ENCODE measurements around the gene ZKSCAN8. TPM values are rescaled to one million over a fixed set of nuclear protein-coding genes. Genes with fewer than 3 reads are reported as not detected.

ZKSCAN8 gene
- total RNA-seq, 1 donor from 2014 or later: 25.1 TPM

DNA sequence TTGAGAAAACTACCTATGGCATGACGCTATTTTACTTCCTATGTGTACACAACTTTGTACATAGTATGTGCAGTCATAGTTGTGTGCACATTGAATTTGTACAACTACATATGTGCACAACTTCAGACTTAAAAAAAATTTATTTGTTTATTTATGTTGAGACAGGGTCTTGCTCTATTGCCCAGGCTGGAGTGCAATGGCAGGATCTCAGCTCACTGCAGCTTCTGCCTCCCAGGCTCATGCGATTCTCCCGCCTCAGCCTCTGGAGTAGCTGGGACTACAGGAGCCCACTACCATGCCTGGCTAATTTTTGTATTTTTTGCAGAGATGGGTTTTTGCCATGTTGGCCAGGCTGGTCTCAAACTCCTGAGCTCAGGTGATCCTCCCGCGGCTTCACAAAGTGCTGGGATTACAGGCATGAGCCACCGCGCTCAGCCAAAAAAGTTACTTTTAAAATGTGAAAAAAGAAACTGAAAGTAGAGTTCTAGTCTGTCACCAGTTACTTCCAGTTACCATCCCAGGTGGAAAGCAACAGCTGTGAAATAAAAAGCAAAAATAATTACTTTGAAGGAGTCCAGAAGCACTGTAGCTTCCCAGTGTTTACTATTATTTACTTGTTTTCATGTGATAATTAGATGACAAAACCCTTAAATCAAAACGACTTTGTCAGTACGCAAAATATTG, 1.7 kb upstream of the ZKSCAN8 start:
- peak overlapping the region; percentile 58 for H3K4me3 Mint-ChIP-seq (ENCODE audit: unreplicated experiment)

DNA sequence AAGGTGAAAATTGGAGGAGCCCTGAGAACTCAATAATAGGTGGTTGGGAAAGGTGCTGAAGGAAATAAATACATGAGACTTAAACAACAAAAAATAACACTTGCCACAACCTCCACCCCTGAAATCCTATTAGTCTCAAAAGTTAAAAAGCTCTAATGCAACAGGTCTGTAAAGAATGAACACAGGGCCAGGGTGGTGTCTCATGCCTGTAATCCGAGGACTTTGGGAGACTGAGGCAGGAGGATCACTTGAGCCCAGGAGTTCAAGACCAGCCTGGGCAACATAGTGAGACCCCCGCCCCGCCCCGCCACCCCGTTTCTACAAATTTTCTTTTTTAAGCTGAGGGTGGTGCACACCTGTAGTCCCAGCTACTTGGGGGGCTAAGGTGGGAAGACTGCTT, 1.1 kb upstream of the ZKSCAN8 start:
- no peaks in the 10 kb centered on the region for H3K9me3 ChIP-seq (ENCODE audit: insufficient read depth, low read depth, low read length)
- FAIRE-seq (no peak), DNase-seq (ENCODE audit: low read depth) (no peak)
- no peak overlapping the region for H3K27ac Mint-ChIP-seq (ENCODE audit: unreplicated experiment)
- peak overlapping the region; percentile 58 for H3K4me3 Mint-ChIP-seq (ENCODE audit: unreplicated experiment)
- H3K9ac ChIP-seq (ENCODE audit: low read length): no peak overlapping the region
- peaks cover 23% of the 10 kb centered on the region for H3K4me1 Mint-ChIP-seq (ENCODE audit: low read depth, unreplicated experiment)
- no peak for TF ChIP-seq EZH2 (IDR thresholded peaks at IDR 0.05; ENCODE audit: insufficient read depth, low read length)
- TF ChIP-seq, protein P1, sequence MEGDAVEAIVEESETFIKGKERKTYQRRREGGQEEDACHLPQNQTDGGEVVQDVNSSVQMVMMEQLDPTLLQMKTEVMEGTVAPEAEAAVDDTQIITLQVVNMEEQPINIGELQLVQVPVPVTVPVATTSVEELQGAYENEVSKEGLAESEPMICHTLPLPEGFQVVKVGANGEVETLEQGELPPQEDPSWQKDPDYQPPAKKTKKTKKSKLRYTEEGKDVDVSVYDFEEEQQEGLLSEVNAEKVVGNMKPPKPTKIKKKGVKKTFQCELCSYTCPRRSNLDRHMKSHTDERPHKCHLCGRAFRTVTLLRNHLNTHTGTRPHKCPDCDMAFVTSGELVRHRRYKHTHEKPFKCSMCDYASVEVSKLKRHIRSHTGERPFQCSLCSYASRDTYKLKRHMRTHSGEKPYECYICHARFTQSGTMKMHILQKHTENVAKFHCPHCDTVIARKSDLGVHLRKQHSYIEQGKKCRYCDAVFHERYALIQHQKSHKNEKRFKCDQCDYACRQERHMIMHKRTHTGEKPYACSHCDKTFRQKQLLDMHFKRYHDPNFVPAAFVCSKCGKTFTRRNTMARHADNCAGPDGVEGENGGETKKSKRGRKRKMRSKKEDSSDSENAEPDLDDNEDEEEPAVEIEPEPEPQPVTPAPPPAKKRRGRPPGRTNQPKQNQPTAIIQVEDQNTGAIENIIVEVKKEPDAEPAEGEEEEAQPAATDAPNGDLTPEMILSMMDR (IDR thresholded peaks at IDR 0.05; ENCODE audit: insufficient read depth, low read depth, low read length): no peak
- no peak overlapping the region for H3K27ac ChIP-seq (ENCODE audit: low read depth, low read length)
- H3K36me3 ChIP-seq (ENCODE audit: insufficient read depth, low read length): peaks cover 9% of the 10 kb centered on the region
- no peaks in the 10 kb centered on the region for H3K27me3 ChIP-seq (ENCODE audit: insufficient read depth, low read length)
- peaks cover 5% of the 10 kb centered on the region for H3K4me1 ChIP-seq (ENCODE audit: insufficient read depth, low read length)
- H3K36me3 Mint-ChIP-seq (ENCODE audit: low read depth, unreplicated experiment): no peaks in the 10 kb centered on the region
- no peaks in the 10 kb centered on the region for H3K9me3 Mint-ChIP-seq (ENCODE audit: unreplicated experiment)
- H3K4me2 ChIP-seq (ENCODE audit: low read length): no peak overlapping the region
- no peak overlapping the region for H3K4me3 ChIP-seq (ENCODE audit: insufficient read depth, low read depth, low read length)
- H3K79me2 ChIP-seq (ENCODE audit: insufficient read depth, low read length): peaks cover 46% of the 10 kb centered on the region
- H4K20me1 ChIP-seq (ENCODE audit: insufficient read depth, low read length): peaks cover 9% of the 10 kb centered on the region
- no peak overlapping the region for H2AFZ ChIP-seq (ENCODE audit: low read depth, low read length)
- H3K27me3 Mint-ChIP-seq (ENCODE audit: low read depth, unreplicated experiment): no peaks in the 10 kb centered on the region

More for the DNA sequence above, 1.7 kb upstream of the ZKSCAN8 start:
- no peaks in the 10 kb centered on the region for H3K27me3 ChIP-seq (ENCODE audit: insufficient read depth, low read length)
- Mint-ChIP-seq H3K27me3 (ENCODE audit: low read depth, unreplicated experiment) (no peaks in the 10 kb centered on the region), H3K4me1 (ENCODE audit: low read depth, unreplicated experiment) (peaks cover 21% of the 10 kb centered on the region), H3K9me3 (ENCODE audit: unreplicated experiment) (no peaks in the 10 kb centered on the region), H3K27ac (ENCODE audit: unreplicated experiment) (no peak overlapping the region), H3K36me3 (ENCODE audit: low read depth, unreplicated experiment) (no peaks in the 10 kb centered on the region)
- H3K9ac ChIP-seq (ENCODE audit: low read length): no peak overlapping the region
- no peak for TF ChIP-seq EZH2 (IDR thresholded peaks at IDR 0.05; ENCODE audit: insufficient read depth, low read length)
- FAIRE-seq: no peak
- DNase-seq (ENCODE audit: low read depth): no peak
- H4K20me1 ChIP-seq (ENCODE audit: insufficient read depth, low read length): peaks cover 6% of the 10 kb centered on the region
- peaks cover 7% of the 10 kb centered on the region for H3K36me3 ChIP-seq (ENCODE audit: insufficient read depth, low read length)
- peaks cover 46% of the 10 kb centered on the region for H3K79me2 ChIP-seq (ENCODE audit: insufficient read depth, low read length)
- H3K4me2 ChIP-seq (ENCODE audit: low read length): no peak overlapping the region
- no peak overlapping the region for H2AFZ ChIP-seq (ENCODE audit: low read depth, low read length)
- H3K4me1 ChIP-seq (ENCODE audit: insufficient read depth, low read length): peaks cover 5% of the 10 kb centered on the region
- no peak overlapping the region for H3K4me3 ChIP-seq (ENCODE audit: insufficient read depth, low read depth, low read length)
- H3K9me3 ChIP-seq (ENCODE audit: insufficient read depth, low read depth, low read length): no peaks in the 10 kb centered on the region
- no peak overlapping the region for H3K27ac ChIP-seq (ENCODE audit: low read depth, low read length)

DNA sequence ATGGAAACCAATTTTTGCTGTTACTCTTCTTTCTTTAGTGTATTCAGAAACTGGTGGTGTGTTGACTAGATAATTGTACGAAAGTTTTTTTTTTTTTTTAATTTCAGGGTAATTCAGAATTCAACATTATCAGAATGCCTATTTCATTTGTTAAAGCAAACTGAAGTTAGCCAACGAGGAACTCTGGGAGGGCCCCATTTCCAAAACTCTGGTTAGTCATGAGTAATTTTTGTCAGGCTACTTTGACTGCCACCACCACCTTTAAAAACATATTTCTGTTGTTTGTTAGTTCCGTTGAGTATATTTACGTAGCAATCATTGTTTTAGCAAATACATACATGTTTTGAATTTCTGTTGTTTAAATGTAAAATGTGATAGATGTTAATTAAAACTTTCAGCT, 763 bp downstream of the ZKSCAN8 start:
- Histone ChIP-seq H3K27ac (ENCODE audit: low read depth, low read length) (peak overlapping the region; percentile 79), H3K79me2 (ENCODE audit: insufficient read depth, low read length) (peaks cover 52% of the 10 kb centered on the region), H3K27me3 (ENCODE audit: insufficient read depth, low read length) (no peaks in the 10 kb centered on the region), H3K9me3 (ENCODE audit: insufficient read depth, low read depth, low read length) (no peaks in the 10 kb centered on the region), H3K4me1 (ENCODE audit: insufficient read depth, low read length) (peaks cover 4% of the 10 kb centered on the region), H4K20me1 (ENCODE audit: insufficient read depth, low read length) (peaks cover 13% of the 10 kb centered on the region), H3K4me3 (ENCODE audit: insufficient read depth, low read depth, low read length) (peak overlapping the region; percentile 89), H3K9ac (ENCODE audit: low read length) (peak overlapping the region; percentile 95), H3K4me2 (ENCODE audit: low read length) (peak overlapping the region; percentile 91), H2AFZ (ENCODE audit: low read depth, low read length) (no peak overlapping the region), H3K36me3 (ENCODE audit: insufficient read depth, low read length) (peaks cover 13% of the 10 kb centered on the region)
- H3K9me3 Mint-ChIP-seq (ENCODE audit: unreplicated experiment): no peaks in the 10 kb centered on the region
- peak; percentile 11 for DNase-seq (ENCODE audit: low read depth)
- TF ChIP-seq EZH2 (IDR thresholded peaks at IDR 0.05; ENCODE audit: insufficient read depth, low read length): no peak
- TF ChIP-seq, protein P1 (IDR thresholded peaks at IDR 0.05; ENCODE audit: insufficient read depth, low read depth, low read length): no peak
- peaks cover 22% of the 10 kb centered on the region for H3K4me1 Mint-ChIP-seq (ENCODE audit: low read depth, unreplicated experiment)
- peak overlapping the region; percentile 96 for H3K4me3 Mint-ChIP-seq (ENCODE audit: unreplicated experiment)
- FAIRE-seq: no peak
- H3K27me3 Mint-ChIP-seq (ENCODE audit: low read depth, unreplicated experiment): no peaks in the 10 kb centered on the region
- peak overlapping the region; percentile 90 for H3K27ac Mint-ChIP-seq (ENCODE audit: unreplicated experiment)
- H3K36me3 Mint-ChIP-seq (ENCODE audit: low read depth, unreplicated experiment): no peaks in the 10 kb centered on the region
